ENCODE results near the gene COMMD10. TPM values are rescaled to one million over a fixed set of nuclear protein-coding genes. Genes with fewer than 3 reads are reported as not detected.

Gene COMMD10
- total and polyA plus RNA-seq, 2 of the 4 experiments (the other 2 are of a cell fraction) = 12.8 to 20.4 TPM

GRCh38 chr5:116044073-116044472 lies 40.8 kb upstream of the COMMD10 start:
- H3K9me3 ChIP-seq (ENCODE audit: control insufficient read depth, insufficient read depth, low read length) = no peaks in the 10 kb centered on the region
- H2BK15ac ChIP-seq (ENCODE audit: low read depth, low read length) = no peak overlapping the region
- no peak overlapping the region for H2AFZ ChIP-seq (replicated peaks; ENCODE audit: low read length, poor library complexity)
- no peaks in the 10 kb centered on the region for H3K4me1 ChIP-seq (ENCODE audit: control insufficient read depth, insufficient read depth, low read length)
- DNase-seq (no peak), ATAC-seq (ENCODE audit: low read depth) (no peak)
- H3K27me3 ChIP-seq (ENCODE audit: control insufficient read depth, insufficient read depth, low read length) = peaks cover 9% of the 10 kb centered on the region
- no peak overlapping the region for H3K18ac ChIP-seq (ENCODE audit: low read depth, low read length)
- no peaks in the 10 kb centered on the region for H3K36me3 ChIP-seq (ENCODE audit: control insufficient read depth, insufficient read depth, low read length)
- no peak overlapping the region for H2BK5ac ChIP-seq (ENCODE audit: low read depth, low read length, poor library complexity, severe bottlenecking)
- H4K8ac ChIP-seq (ENCODE audit: low read depth in 2 of 2, low read length in 2 of 2) = no peak overlapping the region
- H2AK9ac ChIP-seq (replicated peaks; ENCODE audit: low read depth, low read length, poor library complexity) = no peak overlapping the region
- H3K23ac ChIP-seq (ENCODE audit: low read depth, low read length) = no peak overlapping the region
- no peak overlapping the region for H2BK20ac ChIP-seq (ENCODE audit: low read depth, low read length)
- no peak overlapping the region for H3K56ac ChIP-seq (ENCODE audit: extremely low read depth, insufficient read depth, low read length)
- no peak overlapping the region for H3K4ac ChIP-seq (ENCODE audit: low read depth, low read length)
- no peak overlapping the region for H4K91ac ChIP-seq (ENCODE audit: insufficient read depth, low read depth, low read length)
- intact Hi-C loops (cut with micrococcal nuclease) = no loop called here
- no peak overlapping the region for H3K14ac ChIP-seq (replicated peaks; ENCODE audit: low read depth, low read length)
- H4K5ac ChIP-seq (ENCODE audit: low read depth, low read length) = no peak overlapping the region
- H2AK5ac ChIP-seq (ENCODE audit: low read depth, low read length) = no peak overlapping the region
- TF ChIP-seq FOS (IDR thresholded peaks at IDR 0.05; ENCODE audit: low read depth, low read length) = no peak
- TF ChIP-seq CEBPB (IDR thresholded peaks at IDR 0.05; ENCODE audit: low read depth, low read length) = no peak
- no peak for TF ChIP-seq SMC3 (IDR thresholded peaks at IDR 0.05; ENCODE audit: low read depth, low read length)
- no peak for TF ChIP-seq RFX5 (IDR thresholded peaks at IDR 0.05; ENCODE audit: low read depth, low read length)
- TF ChIP-seq RAD21 (IDR thresholded peaks at IDR 0.05; ENCODE audit: low read length) = no peak
- TF ChIP-seq USF2 (IDR thresholded peaks at IDR 0.05; ENCODE audit: low read depth, low read length) = no peak
- no peak for TF ChIP-seq RCOR1 (IDR thresholded peaks at IDR 0.05; ENCODE audit: insufficient replicate concordance, low read length)
- no peak for TF ChIP-seq NFE2L2 (IDR thresholded peaks at IDR 0.05; ENCODE audit: low read depth, low read length)
- TF ChIP-seq MAZ (IDR thresholded peaks at IDR 0.05; ENCODE audit: borderline replicate concordance, low read depth, low read length) = no peak
- TF ChIP-seq BHLHE40 (IDR thresholded peaks at IDR 0.05; ENCODE audit: low read depth, low read length) = no peak
- no peak for TF ChIP-seq MXI1 (IDR thresholded peaks at IDR 0.05; ENCODE audit: borderline replicate concordance, low read depth, low read length)
- TF ChIP-seq MAFK (IDR thresholded peaks at IDR 0.05; ENCODE audit: low read depth, low read length) = no peak
- TF ChIP-seq POLR2A (IDR thresholded peaks at IDR 0.05; ENCODE audit: low read depth, low read length) = no peak
- TF ChIP-seq CTCF (conservative IDR thresholded peaks at IDR 0.05; ENCODE audit: low read depth, low read length) = no peak
- no peak for TF ChIP-seq ELK1 (IDR thresholded peaks at IDR 0.05; ENCODE audit: borderline replicate concordance, low read depth, low read length)
- no peak for TF ChIP-seq CHD1 (IDR thresholded peaks at IDR 0.05; ENCODE audit: low read depth, low read length)
- no TSS peak for BruUV-seq (replicated peaks)
- CTCF ChIA-PET = no interaction called here
- H3K4me2 ChIP-seq (ENCODE audit: low read depth, low read length) = no peak overlapping the region
- dilution Hi-C loops (cut with HindIII; ENCODE audit: low sequenced_read_pairs, unreplicated experiment) = no loop called here
- no peak overlapping the region for H3K27ac ChIP-seq (ENCODE audit: insufficient read depth, low read length)
- WGBS, 2 experiments (ENCODE audit: extremely low coverage in 2 of 2, insufficient read length in 1 of 2) = no CpG with 5 or more reads among the region's 3 CpGs
- H4K20me1 ChIP-seq (ENCODE audit: insufficient read depth, low read length) = no peaks in the 10 kb centered on the region
- POLR2A ChIA-PET (ENCODE audit: unreplicated experiment) = no interaction called here
- H3K9me1 ChIP-seq (ENCODE audit: insufficient read depth, low read length) = no peaks in the 10 kb centered on the region; the same call in 1 of the 2 replicates
- H3K4me3 ChIP-seq (ENCODE audit: insufficient read depth, low read depth, low read length) = no peak overlapping the region
- H3K9ac ChIP-seq (ENCODE audit: low read depth, low read length) = no peak overlapping the region
- in situ Hi-C loops (cut with MboI; ENCODE audit: low sequenced_read_pairs) = no loop called here
- H2BK120ac ChIP-seq (ENCODE audit: low read depth, low read length) = no peak overlapping the region
- no peaks in the 10 kb centered on the region for H3K79me1 ChIP-seq (ENCODE audit: low read depth in 1 of 2, low read length in 2 of 2)

Measured in IMR-90 (cell line).